ENCODE data around the gene CADPS2.

DNA sequence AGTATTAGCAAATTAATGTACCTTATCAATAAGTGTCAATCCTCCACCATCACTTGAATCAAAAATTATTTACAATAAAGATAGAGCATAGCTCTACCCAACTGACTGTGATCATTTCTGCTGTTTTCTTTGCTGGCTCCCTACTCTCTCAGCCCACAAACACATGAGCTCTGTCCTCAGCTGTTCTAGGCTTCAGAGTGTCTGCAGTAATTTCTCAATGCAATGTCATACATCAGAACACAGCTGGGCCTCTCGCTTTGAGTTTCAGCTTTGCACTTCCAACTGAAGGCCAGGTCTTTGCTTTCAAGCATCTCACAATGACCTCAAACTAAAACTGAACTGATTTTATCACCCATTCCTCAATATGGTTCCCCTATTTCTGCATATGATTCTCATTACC is 243.0 kb downstream of the CADPS2 start:
- TF ChIP-seq POLR2AphosphoS5 (IDR thresholded peaks at IDR 0.05): no peak
- TF ChIP-seq, protein P1, sequence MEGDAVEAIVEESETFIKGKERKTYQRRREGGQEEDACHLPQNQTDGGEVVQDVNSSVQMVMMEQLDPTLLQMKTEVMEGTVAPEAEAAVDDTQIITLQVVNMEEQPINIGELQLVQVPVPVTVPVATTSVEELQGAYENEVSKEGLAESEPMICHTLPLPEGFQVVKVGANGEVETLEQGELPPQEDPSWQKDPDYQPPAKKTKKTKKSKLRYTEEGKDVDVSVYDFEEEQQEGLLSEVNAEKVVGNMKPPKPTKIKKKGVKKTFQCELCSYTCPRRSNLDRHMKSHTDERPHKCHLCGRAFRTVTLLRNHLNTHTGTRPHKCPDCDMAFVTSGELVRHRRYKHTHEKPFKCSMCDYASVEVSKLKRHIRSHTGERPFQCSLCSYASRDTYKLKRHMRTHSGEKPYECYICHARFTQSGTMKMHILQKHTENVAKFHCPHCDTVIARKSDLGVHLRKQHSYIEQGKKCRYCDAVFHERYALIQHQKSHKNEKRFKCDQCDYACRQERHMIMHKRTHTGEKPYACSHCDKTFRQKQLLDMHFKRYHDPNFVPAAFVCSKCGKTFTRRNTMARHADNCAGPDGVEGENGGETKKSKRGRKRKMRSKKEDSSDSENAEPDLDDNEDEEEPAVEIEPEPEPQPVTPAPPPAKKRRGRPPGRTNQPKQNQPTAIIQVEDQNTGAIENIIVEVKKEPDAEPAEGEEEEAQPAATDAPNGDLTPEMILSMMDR (IDR thresholded peaks at IDR 0.05): no peak
